ENCODE results near the gene EFNA1. TPM values are rescaled to one million over a fixed set of nuclear protein-coding genes. Genes with fewer than 3 reads are reported as not detected.

Gene EFNA1
- total RNA-seq, 1 experiment from 2014 or later: 6.5 TPM

- TF ChIP-seq ARID4B (CRISPR knock-in tag; IDR thresholded peaks at IDR 0.05; ENCODE audit: borderline replicate concordance) (no peak), TEAD4 (CRISPR knock-in tag; IDR thresholded peaks at IDR 0.05) (no peak), ATF3 (CRISPR knock-in tag; conservative IDR thresholded peaks at IDR 0.05) (no peak), E2F4 (CRISPR knock-in tag; IDR thresholded peaks at IDR 0.05; ENCODE audit: borderline replicate concordance, low read depth) (no peak), SP1 (CRISPR knock-in tag; conservative IDR thresholded peaks at IDR 0.05) (peak; percentile 18; the same call in 1 of the 2 replicates), TP53 (CRISPR knock-in tag; IDR thresholded peaks at IDR 0.05) (no peak), ZNF396 (CRISPR knock-in tag; IDR thresholded peaks at IDR 0.05; ENCODE audit: borderline replicate concordance) (no peak), MAX (CRISPR knock-in tag; IDR thresholded peaks at IDR 0.05) (peak; percentile 32; the same call in 1 of the 2 replicates), ZNF532 (CRISPR knock-in tag; IDR thresholded peaks at IDR 0.05; ENCODE audit: borderline replicate concordance) (no peak), GABPB1 (CRISPR knock-in tag; IDR thresholded peaks at IDR 0.05) (peak; percentile 56; the same call in 1 of the 2 replicates), HMGA2 (CRISPR knock-in tag; IDR thresholded peaks at IDR 0.05) (no peak), ZMAT4 (CRISPR knock-in tag; IDR thresholded peaks at IDR 0.05) (no peak), ATF1 (CRISPR knock-in tag; IDR thresholded peaks at IDR 0.05) (0 out of 2 replicates have a peak, but pooled peaks have one; percentile 34), ZBTB43 (CRISPR knock-in tag; IDR thresholded peaks at IDR 0.05) (no peak), JUN (CRISPR knock-in tag; IDR thresholded peaks at IDR 0.05) (no peak), SMAD3 (CRISPR knock-in tag; IDR thresholded peaks at IDR 0.05; ENCODE audit: borderline replicate concordance) (no peak), TCF7 (CRISPR knock-in tag; IDR thresholded peaks at IDR 0.05; ENCODE audit: low read depth) (no peak)
Measured at GRCh38 chr1:155139895-155140629, 12.4 kb downstream of the EFNA1 start, which contains the start of gene DPM3 (continued).

Data from WTC11 (cell line).